ENCODE results near the gene BORCS6. TPM values are rescaled to one million over a fixed set of nuclear protein-coding genes. Genes with fewer than 3 reads are reported as not detected.
A peak's percentile ranks its signal among the peaks of the same experiment; 100 is the strongest.

Gene BORCS6
- total and polyA plus RNA-seq, 9 of the 15 experiments (the other 6 are each of a cell fraction or from before 2014, with no cell fraction given) = 0.01 to 7.4 (median 2.3) TPM

- TF ChIP-seq SREBF2 (CRISPR knock-in tag; IDR thresholded peaks at IDR 0.05) = no peak
- no peak for TF ChIP-seq HMG20B (CRISPR knock-in tag; IDR thresholded peaks at IDR 0.05)
- TF ChIP-seq PHF21A (IDR thresholded peaks at IDR 0.05; ENCODE audit: borderline replicate concordance, low read depth) = no peak
- TF ChIP-seq ETV6 (IDR thresholded peaks at IDR 0.05; ENCODE audit: borderline replicate concordance in 1 of 2, low read depth in 2 of 2, low read length in 1 of 2) = no peak
- no peak for TF ChIP-seq ETV6 (CRISPR knock-in tag; IDR thresholded peaks at IDR 0.05; ENCODE audit: borderline replicate concordance)
- TF ChIP-seq ZNF282 (CRISPR knock-in tag; IDR thresholded peaks at IDR 0.05) = no peak
- TF ChIP-seq MED1 (CRISPR knock-in tag; IDR thresholded peaks at IDR 0.05; ENCODE audit: borderline replicate concordance) = no peak
- TF ChIP-seq ZBTB11 (CRISPR knock-in tag; IDR thresholded peaks at IDR 0.05) = no peak
- TF ChIP-seq CBX3 (IDR thresholded peaks at IDR 0.05; ENCODE audit: borderline replicate concordance in 1 of 2, low read length in 2 of 2) = peak in 1 of 2 experiments; percentile 49; a peak in 1 of 3 replicates
- TF ChIP-seq ZNF444 (CRISPR knock-in tag; IDR thresholded peaks at IDR 0.05) = no peak
- no peak for TF ChIP-seq HLTF (IDR thresholded peaks at IDR 0.05)
- TF ChIP-seq PCBP1 (IDR thresholded peaks at IDR 0.05; ENCODE audit: low read depth, low read length, poor library complexity, severe bottlenecking) = no peak
- peak; percentile 71 for TF ChIP-seq ZNF764 (CRISPR knock-in tag; IDR thresholded peaks at IDR 0.05; ENCODE audit: low read depth)
- TF ChIP-seq BRF2 (IDR thresholded peaks at IDR 0.05; ENCODE audit: borderline replicate concordance, insufficient read depth, insufficient read length) = no peak
- 0 out of 2 replicates have a peak, but pooled peaks have one; percentile 26 for TF ChIP-seq PTBP1 (IDR thresholded peaks at IDR 0.05; ENCODE audit: low read depth, low read length)
- peak; percentile 40; the same call in 1 of the 2 replicates for TF ChIP-seq CHD2 (IDR thresholded peaks at IDR 0.05; ENCODE audit: low read depth, low read length)
- TF ChIP-seq HNRNPH1 (optimal IDR thresholded peaks at IDR 0.05; ENCODE audit: low read depth, low read length) = no peak
- TF ChIP-seq ZBTB12 (CRISPR knock-in tag; IDR thresholded peaks at IDR 0.05) = no peak
- peak; percentile 57 for TF ChIP-seq MAX (CRISPR knock-in tag; IDR thresholded peaks at IDR 0.05)
Observed at GRCh38 chr17:8187517-8188262, 2.3 kb downstream of the BORCS6 start (continued).
